ENCODE data around the gene FAM149A. TPM values are rescaled to one million over a fixed set of nuclear protein-coding genes. Genes with fewer than 3 reads are reported as not detected.

FAM149A gene
- polyA plus RNA-seq, 2 of the 4 experiments (the other 2 are of a cell fraction): 1.8 to 3.0 TPM

DNA sequence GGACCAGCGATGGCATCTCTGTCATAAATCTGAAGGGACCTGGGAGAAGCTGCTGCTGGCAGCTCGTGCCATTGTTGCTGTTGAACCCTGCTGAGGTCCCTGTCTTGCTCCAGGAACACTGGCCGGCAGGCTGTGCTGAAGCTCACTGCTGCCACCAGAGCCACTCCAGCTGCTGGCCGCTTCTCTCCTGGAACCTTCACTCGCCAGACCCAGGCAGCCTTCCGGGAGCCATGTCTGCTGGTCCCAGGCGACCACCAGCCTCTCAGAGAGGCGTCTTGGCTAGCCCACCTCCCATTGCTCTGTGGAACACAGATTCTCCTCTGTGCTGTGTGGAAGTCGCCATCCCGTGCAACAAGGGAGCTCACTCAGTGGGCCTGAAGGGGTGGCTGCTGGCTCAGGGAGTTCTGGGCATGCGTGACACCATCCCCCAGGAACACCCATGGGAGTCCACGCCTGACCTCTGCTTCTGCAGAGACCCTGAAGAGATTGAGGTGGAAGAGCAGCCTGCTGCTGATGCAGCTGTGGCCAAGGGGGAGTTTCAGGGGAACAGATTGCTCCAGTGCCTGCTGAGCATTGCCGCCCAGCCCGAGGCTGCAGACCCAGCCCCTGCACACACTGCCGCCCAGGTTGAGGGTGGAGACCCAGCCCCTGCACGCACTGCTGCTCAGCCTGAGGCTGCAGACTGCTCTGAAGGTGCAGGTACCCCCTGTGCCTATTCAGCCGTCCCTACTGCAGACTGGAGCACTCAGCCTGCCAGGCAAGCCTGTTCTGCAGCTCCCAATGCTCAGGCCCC is 53.7 kb downstream of the FAM149A start:
- no peak overlapping the region for H3K27ac ChIP-seq
- no peaks in the 10 kb centered on the region for H3K9me3 ChIP-seq
- no peak overlapping the region for H3K4me3 ChIP-seq
- H3K4me1 ChIP-seq: no peaks in the 10 kb centered on the region
- no peak for FAIRE-seq
- 74% methylated on average over 9 of the region's 17 CpGs for WGBS (ENCODE audit: missing lambda C conversion rate)
- peak in 1 of 2 experiments; percentile 39; a peak in 1 of 6 replicates for ATAC-seq
- no peak for DNase-seq (ENCODE audit: low read depth in 1 of 2, low spot score in 1 of 2)
- no peak overlapping the region for H3K4me2 ChIP-seq
- POLR2A ChIA-PET: no interaction called here
- TF ChIP-seq MYC (IDR thresholded peaks at IDR 0.05; ENCODE audit: borderline replicate concordance, low read length) (no peak), ZNF302 (CRISPR knock-in tag; IDR thresholded peaks at IDR 0.05) (no peak), RARB (CRISPR knock-in tag; IDR thresholded peaks at IDR 0.05) (no peak), CBX8 (IDR thresholded peaks at IDR 0.05) (no peak), HOXA7 (CRISPR knock-in tag; IDR thresholded peaks at IDR 0.05) (no peak), CHD2 (IDR thresholded peaks at IDR 0.05; ENCODE audit: low read length, partially characterized antibody) (no peak), ZFP36 (IDR thresholded peaks at IDR 0.05; ENCODE audit: borderline replicate concordance, partially characterized antibody) (no peak), MAFK (IDR thresholded peaks at IDR 0.05; ENCODE audit: partially characterized antibody) (no peak), HMGXB4 (CRISPR knock-in tag; IDR thresholded peaks at IDR 0.05; ENCODE audit: borderline replicate concordance) (no peak), RFX5 (IDR thresholded peaks at IDR 0.05) (no peak), POLR2A (IDR thresholded peaks at IDR 0.05; ENCODE audit: low read length) (no peak), CEBPB (IDR thresholded peaks at IDR 0.05) (no peak), HES2 (IDR thresholded peaks at IDR 0.05) (no peak), CBX2 (IDR thresholded peaks at IDR 0.05; ENCODE audit: borderline replicate concordance, low read depth) (no peak)
- TF ChIP-seq, protein P1, sequence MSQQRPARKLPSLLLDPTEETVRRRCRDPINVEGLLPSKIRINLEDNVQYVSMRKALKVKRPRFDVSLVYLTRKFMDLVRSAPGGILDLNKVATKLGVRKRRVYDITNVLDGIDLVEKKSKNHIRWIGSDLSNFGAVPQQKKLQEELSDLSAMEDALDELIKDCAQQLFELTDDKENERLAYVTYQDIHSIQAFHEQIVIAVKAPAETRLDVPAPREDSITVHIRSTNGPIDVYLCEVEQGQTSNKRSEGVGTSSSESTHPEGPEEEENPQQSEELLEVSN (IDR thresholded peaks at IDR 0.05; ENCODE audit: borderline replicate concordance, low read depth): no peak
- TF ChIP-seq, protein P2, sequence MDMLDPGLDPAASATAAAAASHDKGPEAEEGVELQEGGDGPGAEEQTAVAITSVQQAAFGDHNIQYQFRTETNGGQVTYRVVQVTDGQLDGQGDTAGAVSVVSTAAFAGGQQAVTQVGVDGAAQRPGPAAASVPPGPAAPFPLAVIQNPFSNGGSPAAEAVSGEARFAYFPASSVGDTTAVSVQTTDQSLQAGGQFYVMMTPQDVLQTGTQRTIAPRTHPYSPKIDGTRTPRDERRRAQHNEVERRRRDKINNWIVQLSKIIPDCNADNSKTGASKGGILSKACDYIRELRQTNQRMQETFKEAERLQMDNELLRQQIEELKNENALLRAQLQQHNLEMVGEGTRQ (IDR thresholded peaks at IDR 0.05): no peak
- TF ChIP-seq, protein P3, sequence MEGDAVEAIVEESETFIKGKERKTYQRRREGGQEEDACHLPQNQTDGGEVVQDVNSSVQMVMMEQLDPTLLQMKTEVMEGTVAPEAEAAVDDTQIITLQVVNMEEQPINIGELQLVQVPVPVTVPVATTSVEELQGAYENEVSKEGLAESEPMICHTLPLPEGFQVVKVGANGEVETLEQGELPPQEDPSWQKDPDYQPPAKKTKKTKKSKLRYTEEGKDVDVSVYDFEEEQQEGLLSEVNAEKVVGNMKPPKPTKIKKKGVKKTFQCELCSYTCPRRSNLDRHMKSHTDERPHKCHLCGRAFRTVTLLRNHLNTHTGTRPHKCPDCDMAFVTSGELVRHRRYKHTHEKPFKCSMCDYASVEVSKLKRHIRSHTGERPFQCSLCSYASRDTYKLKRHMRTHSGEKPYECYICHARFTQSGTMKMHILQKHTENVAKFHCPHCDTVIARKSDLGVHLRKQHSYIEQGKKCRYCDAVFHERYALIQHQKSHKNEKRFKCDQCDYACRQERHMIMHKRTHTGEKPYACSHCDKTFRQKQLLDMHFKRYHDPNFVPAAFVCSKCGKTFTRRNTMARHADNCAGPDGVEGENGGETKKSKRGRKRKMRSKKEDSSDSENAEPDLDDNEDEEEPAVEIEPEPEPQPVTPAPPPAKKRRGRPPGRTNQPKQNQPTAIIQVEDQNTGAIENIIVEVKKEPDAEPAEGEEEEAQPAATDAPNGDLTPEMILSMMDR (IDR thresholded peaks at IDR 0.05): no peak
- CTCF ChIA-PET: interaction anchor here (1.1 to 1.6 kb wide), 2 partner anchors 8 to 11 kb away, joined by 4 to 6 read pairs; no protein-coding TSS in a partner anchor

DNA sequence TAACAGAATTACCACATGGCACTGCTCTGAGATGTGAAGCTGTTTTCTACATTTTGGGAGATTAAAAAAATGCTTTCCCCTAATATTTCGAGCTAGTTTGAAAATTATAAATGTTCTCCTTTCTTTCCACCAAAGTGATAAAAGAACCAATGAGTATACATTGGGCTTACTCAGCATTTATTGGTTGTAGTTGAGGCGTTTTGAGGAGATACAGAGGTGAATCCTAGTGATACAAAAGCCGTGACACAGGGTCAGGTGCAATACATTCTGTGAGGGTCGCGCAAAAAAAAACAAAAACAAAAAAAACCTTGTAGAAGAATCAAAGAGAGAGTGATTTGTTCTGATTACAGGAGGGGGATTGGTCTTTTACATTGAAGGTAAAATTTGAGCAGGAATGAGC is 54.5 kb downstream of the FAM149A start:
- no peak for ATAC-seq
- no peak overlapping the region for H3K4me2 ChIP-seq
- H3K9me3 ChIP-seq: no peaks in the 10 kb centered on the region
- CTCF ChIA-PET: interaction anchor here (1.1 to 1.6 kb wide), 2 partner anchors 9 to 12 kb away, joined by 4 to 6 read pairs; no protein-coding TSS in a partner anchor
- H3K4me1 ChIP-seq: no peaks in the 10 kb centered on the region
- no peak for DNase-seq (ENCODE audit: low read depth in 1 of 2, low spot score in 1 of 2)
- POLR2A ChIA-PET: no interaction called here
- H3K4me3 ChIP-seq: no peak overlapping the region
- FAIRE-seq: no peak
- no peak for TF ChIP-seq ZNF302 (CRISPR knock-in tag; IDR thresholded peaks at IDR 0.05)
- TF ChIP-seq, protein P4, sequence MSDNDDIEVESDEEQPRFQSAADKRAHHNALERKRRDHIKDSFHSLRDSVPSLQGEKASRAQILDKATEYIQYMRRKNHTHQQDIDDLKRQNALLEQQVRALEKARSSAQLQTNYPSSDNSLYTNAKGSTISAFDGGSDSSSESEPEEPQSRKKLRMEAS (IDR thresholded peaks at IDR 0.05): no peak
- TF ChIP-seq MAFK (IDR thresholded peaks at IDR 0.05; ENCODE audit: partially characterized antibody): peak; percentile 49
- TF ChIP-seq HOXB5 (CRISPR knock-in tag; IDR thresholded peaks at IDR 0.05): no peak
- TF ChIP-seq CHD4 (IDR thresholded peaks at IDR 0.05; ENCODE audit: borderline replicate concordance): no peak
- TF ChIP-seq GATA3 (IDR thresholded peaks at IDR 0.05; ENCODE audit: borderline replicate concordance): no peak
- no peak for TF ChIP-seq POLR2AphosphoS2 (conservative IDR thresholded peaks at IDR 0.05; ENCODE audit: low read length)
- WGBS (ENCODE audit: missing lambda C conversion rate): 67% methylated on average over 5 of the region's 5 CpGs
- H3K27ac ChIP-seq: no peak overlapping the region

Data from A549 (cell line).